ENCODE results near the gene ENTPD2. TPM values are rescaled to one million over a fixed set of nuclear protein-coding genes. Genes with fewer than 3 reads are reported as not detected.
A peak's percentile ranks its signal among the peaks of the same experiment; 100 is the strongest.

The ENTPD2 gene
- total and polyA plus RNA-seq, 9 of the 15 experiments (the other 6 are each of a cell fraction or from before 2014, with no cell fraction given), result 0.04 to 0.60 (median 0.14) TPM; not detected in 4

DNA sequence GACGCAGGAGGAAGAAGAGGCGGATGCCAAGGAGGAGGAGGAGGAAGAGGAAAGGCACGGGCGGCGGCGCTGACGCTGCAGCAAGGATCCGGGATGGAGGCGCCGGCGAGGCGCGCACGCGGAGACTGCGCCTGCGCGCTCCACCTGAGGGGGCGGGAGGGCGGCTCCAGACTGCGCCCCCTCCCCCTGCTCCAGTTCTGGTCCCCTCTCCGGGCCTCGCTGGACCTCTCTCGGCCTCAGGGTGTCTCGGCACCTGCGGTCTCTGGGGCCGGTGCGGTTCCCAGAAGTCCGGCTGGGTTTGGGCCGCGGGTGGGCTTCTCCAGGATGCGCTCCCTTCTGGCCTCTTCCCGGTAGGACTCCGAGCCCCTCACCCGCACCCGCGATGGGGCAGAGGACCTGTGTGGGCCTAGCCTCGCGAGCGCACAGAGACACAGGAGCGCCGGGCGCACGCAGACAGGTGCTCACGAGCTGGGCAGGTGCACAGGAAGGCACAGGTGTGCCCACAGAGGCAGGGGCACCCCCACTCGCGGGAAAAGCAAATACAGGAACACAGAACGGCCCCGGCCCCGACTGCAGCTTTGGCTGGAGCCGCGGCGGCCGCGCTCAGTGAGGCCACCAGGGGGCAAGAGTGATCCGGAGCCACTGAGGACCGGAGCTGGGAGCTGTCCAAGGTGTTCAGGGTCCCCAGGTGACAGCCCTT lies 7.6 kb downstream of the ENTPD2 start, which contains the start of gene NPDC1 (continued):
- TF ChIP-seq ZNF507 (tag; conservative IDR thresholded peaks at IDR 0.05), result no peak
- TF ChIP-seq YBX1 (IDR thresholded peaks at IDR 0.05), result no peak
- TF ChIP-seq JUND (IDR thresholded peaks at IDR 0.05; ENCODE audit: borderline replicate concordance, low read depth, low read length), result peak; percentile 34; the same call in 1 of the 2 replicates
- no peak; the same call in 2 of the 3 replicates for TF ChIP-seq JUND (tag; IDR thresholded peaks at IDR 0.05; ENCODE audit: borderline replicate concordance, low read depth, low read length)
- TF ChIP-seq, protein P1, sequence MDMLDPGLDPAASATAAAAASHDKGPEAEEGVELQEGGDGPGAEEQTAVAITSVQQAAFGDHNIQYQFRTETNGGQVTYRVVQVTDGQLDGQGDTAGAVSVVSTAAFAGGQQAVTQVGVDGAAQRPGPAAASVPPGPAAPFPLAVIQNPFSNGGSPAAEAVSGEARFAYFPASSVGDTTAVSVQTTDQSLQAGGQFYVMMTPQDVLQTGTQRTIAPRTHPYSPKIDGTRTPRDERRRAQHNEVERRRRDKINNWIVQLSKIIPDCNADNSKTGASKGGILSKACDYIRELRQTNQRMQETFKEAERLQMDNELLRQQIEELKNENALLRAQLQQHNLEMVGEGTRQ (CRISPR knock-in tag; IDR thresholded peaks at IDR 0.05), result no peak
- no peak for TF ChIP-seq CREB1 (IDR thresholded peaks at IDR 0.05)
- 0 out of 2 replicates have a peak, but pooled peaks have one; percentile 33 for TF ChIP-seq CREB1 (CRISPR knock-in tag; IDR thresholded peaks at IDR 0.05)
- TF ChIP-seq ZNF384 (IDR thresholded peaks at IDR 0.05; ENCODE audit: low read depth, low read length), result peak; percentile 81
- TF ChIP-seq, protein P2, sequence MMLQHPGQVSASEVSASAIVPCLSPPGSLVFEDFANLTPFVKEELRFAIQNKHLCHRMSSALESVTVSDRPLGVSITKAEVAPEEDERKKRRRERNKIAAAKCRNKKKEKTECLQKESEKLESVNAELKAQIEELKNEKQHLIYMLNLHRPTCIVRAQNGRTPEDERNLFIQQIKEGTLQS (IDR thresholded peaks at IDR 0.05), result no peak
- TF ChIP-seq, protein P2 (CRISPR knock-in tag; conservative IDR thresholded peaks at IDR 0.05), result no peak
- TF ChIP-seq SMC3 (conservative IDR thresholded peaks at IDR 0.05; ENCODE audit: insufficient read depth, low read depth, low read length), result peak; percentile 69
- TF ChIP-seq HDGF (IDR thresholded peaks at IDR 0.05), result no peak
- TF ChIP-seq UBTF (IDR thresholded peaks at IDR 0.05; ENCODE audit: borderline replicate concordance in 1 of 2, low read depth in 2 of 2, low read length in 2 of 2), result no peak
- TF ChIP-seq BRCA1 (IDR thresholded peaks at IDR 0.05), result no peak
- 0 out of 2 replicates have a peak, but pooled peaks have one; percentile 23 for TF ChIP-seq BRCA1 (CRISPR knock-in tag; IDR thresholded peaks at IDR 0.05)
- 0 out of 2 replicates have a peak, but pooled peaks have one; percentile 22 for TF ChIP-seq ZNF766 (CRISPR knock-in tag; conservative IDR thresholded peaks at IDR 0.05)
- TF ChIP-seq NFATC3 (IDR thresholded peaks at IDR 0.05), result no peak
- TF ChIP-seq STAG1 (CRISPR knock-in tag; IDR thresholded peaks at IDR 0.05; ENCODE audit: borderline replicate concordance), result peak; percentile 88
- TF ChIP-seq FOXM1 (IDR thresholded peaks at IDR 0.05; ENCODE audit: low read depth), result no peak
- TF ChIP-seq FOXM1 (CRISPR knock-in tag; IDR thresholded peaks at IDR 0.05; ENCODE audit: low read depth), result peak; percentile 36; the same call in 1 of the 2 replicates
- TF ChIP-seq DEAF1 (CRISPR knock-in tag; IDR thresholded peaks at IDR 0.05), result peak; percentile 29; the same call in 1 of the 2 replicates
- no peak for TF ChIP-seq SRSF3 (IDR thresholded peaks at IDR 0.05; ENCODE audit: insufficient read depth, low read length)
- TF ChIP-seq MYNN (IDR thresholded peaks at IDR 0.05), result no peak
- TF ChIP-seq MYNN (CRISPR knock-in tag; IDR thresholded peaks at IDR 0.05), result no peak
- no peak for TF ChIP-seq HLTF (IDR thresholded peaks at IDR 0.05)
- peak; percentile 97 for TF ChIP-seq MIER1 (IDR thresholded peaks at IDR 0.05; ENCODE audit: low read depth)

Measured in K562 (cell line).